ENCODE measurements around the gene ACCSL. TPM values are rescaled to one million over a fixed set of nuclear protein-coding genes. Genes with fewer than 3 reads are reported as not detected.

Gene ACCSL
- polyA plus RNA-seq (ENCODE audit: insufficient read length), result not detected
- long read RNA-seq, donor 1, result 0 reads
- long read RNA-seq, donor 2, result 0 reads
- long read RNA-seq, donor 3, result 0 reads
- long read RNA-seq, donor 4, result 0 reads
- long read RNA-seq, donor 5, result 0 reads
- long read RNA-seq, donor 6, result 0 reads
- long read RNA-seq, donor 7, result 0 reads
- long read RNA-seq, donor 8, result 0 reads

- no peak for DNase-seq
These were observed at the start of gene ACCSL for GRCh38 chr11:44047931-44048431. Gene ACCSL, plus strand, starts transcription at chr11:44047981. Its CDS starts 56 bp downstream, at chr11:44048037.

DNA sequence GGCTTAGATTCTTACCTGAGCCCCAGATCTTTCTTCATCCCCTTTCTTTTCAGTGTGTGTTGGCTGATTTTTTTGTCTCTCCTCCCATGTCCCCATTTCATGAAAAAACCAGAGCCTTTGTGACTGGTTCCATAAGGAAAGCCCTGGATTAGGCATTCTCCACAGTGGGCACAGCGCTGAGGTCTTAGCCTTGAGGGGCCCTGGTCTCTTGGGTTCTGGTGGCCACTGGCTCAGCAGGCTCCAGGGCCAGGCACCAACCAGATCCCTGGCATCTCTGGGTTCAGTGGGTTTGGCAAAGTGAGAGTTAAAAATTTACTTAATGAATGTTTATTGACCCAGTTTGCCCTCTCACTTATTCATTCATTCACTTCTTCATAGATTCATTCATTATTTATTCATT, 49.5 kb upstream of the ACCSL start:
- no peak for DNase-seq

GRCh38 chr11:44000731-44001130, 47.0 kb upstream of the ACCSL start:
- no peak for DNase-seq

- no peak for DNase-seq
These were observed 45.3 kb upstream of the ACCSL start for GRCh38 chr11:44002191-44003093.

DNA sequence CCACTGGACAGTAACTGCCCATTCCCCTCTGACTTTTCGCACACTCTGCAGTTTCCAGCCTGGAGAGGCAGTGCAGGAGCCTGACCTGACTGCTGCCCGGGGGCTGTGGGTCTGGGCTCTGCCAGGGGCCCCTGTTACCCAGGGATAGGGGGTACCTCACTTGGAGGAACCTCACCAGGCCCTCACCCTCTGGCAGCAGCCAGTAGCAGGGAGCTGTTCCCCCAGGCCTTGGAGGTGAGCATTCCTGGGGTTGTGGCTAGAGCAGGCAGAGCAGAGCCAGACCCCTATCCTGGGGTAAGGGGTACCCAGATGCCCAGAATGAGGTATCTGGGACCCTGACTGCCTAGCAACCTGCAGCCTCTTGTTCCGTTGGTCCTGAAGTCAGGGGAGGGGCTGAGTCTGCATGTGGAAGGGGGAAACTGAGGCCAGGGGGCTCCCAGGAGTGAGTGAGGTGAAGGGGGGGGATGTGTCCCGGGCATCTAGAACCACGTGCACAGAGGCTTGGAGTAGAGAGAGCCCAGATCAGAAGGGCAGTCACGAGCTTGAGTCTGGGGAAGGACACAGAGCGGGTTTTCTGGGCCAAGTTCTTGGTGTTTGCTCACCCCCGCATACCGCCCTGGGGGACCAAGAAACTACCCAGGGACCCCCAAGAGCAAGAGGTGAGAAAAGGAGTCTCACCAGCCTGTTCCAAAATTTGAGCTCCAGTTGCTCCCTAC, 43.9 kb upstream of the ACCSL start:
- no peak for DNase-seq

GRCh38 chr11:44004452-44005062, 43.2 kb upstream of the ACCSL start:
- no peak for DNase-seq

DNA sequence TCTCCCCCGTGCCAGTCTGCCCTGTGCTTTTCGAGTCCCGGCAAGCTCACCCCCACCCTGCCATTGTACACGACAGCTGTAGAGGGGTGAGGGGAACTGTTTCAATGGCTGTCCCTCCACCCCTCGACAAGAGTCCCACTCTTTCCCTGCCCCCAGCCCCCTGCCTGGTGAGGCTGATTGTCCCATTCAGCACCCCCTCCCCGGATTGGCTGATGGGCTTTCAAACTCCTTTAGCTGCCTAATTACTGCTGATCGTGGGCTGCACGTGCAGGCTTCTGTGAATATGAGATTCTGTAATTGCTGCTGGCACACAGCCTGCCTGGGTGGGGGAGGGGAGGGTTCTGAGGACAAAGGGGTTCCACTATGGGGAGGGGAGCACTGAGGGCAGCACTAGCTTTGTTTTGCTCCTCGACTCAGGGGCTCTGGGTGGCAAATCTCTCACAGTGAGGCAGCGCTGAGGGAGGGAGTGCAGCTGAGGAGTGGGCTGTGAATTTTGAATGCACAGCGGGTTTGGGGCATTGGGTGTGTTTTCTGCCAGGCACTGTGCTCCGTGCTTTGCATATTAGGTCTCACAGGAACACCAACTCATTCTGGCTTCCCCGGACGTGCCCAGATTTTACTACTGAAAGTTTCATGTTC, 42.6 kb upstream of the ACCSL start:
- DNase-seq, result no peak

DNA sequence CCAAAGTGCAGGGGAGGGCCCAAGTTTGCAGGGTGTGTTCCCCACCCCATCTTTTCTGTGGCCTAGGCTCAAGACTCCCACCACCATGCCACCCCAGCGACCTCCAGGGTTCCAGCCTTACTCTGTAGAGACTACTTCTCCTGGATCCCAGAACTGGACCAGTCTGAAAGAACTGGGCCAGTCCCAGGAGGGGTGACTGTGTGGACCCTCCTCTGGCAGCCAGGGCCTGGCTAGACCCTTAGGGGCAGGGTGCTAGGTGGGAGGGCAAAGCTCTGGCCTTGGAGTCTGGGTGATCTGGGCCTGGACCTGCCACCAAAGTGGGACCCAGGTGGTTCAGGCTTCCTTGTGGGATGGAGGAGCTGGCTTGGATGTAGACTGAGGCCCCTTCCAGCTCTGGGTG, 41.8 kb upstream of the ACCSL start:
- DNase-seq, result no peak

GRCh38 chr11:44006917-44007361, 40.8 kb upstream of the ACCSL start:
- DNase-seq, result no peak

DNA sequence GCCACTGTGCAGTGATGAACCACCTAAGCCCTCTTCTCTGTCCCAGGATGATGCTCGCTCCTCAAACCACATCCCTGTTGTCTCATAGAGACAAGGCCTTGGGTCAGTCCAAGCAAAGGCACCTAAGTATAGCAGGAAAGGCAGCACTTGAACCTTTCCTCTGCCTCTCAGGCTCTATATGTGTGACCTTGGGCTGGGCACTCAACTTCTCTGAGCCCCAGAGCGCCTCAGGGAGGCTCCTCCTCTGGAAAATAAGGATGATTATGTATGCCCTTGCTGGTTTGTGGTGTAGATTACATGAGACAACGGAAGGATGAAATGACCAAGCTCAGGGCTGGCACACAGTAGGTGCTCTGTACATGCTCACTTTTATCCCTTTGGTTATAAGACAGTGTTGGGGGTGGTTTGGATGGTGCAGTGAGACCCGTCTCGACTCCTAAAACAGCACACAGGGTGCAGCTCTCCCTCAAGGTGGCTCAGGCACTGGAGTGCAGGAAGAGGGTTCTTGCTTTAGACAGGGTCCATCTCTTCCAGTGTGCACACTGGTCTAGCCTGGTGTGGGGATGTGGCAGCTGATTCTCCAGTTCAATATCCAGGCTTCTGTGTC, 40.2 kb upstream of the ACCSL start:
- no peak for DNase-seq

GRCh38 chr11:44008088-44008501, 39.7 kb upstream of the ACCSL start:
- no peak for DNase-seq

DNA sequence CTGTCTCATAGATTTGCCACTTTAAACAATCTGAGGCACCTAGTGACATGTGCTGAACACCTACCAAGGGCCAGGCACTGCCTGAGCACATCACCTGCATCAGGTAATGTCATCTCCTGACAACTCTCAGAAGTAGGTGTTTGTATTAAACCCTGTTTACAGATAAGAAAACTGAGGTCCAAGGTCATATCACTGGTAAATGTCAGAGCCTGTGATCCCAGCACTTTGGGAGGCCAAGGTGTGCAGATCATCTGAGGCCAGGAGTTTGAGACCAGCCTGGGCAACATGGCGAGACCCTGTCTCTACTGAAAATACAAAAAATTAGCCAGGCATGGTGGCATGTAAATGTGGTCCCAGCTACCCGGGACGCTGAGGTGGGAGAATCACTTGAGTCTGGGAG, 39.1 kb upstream of the ACCSL start:
- no peak for DNase-seq

DNA sequence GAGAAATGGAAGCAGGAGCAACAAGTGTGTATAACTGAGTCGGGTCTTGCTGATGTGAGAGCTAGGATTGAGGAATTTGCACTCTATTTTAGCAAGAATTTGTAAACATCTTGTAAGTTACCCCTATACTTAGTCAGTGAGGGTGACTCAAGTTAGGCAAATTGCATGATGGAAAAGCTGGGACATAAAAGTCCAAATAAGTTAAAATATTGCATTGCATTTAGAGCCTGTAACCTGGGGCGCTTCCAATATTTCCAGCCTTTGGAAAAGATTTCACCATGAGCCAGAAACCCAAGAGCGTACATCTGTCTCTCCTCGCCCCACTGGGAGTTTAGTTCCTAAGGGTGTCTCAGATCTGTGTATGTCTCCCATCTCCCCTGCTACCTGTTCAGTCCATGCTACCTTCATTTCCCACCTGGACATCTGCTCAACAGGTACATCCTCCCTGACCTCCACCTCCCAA, 37.0 kb upstream of the ACCSL start:
- no peak for DNase-seq

- no peak for DNase-seq
These were observed 36.0 kb upstream of the ACCSL start for GRCh38 chr11:44011797-44012196.

DNA sequence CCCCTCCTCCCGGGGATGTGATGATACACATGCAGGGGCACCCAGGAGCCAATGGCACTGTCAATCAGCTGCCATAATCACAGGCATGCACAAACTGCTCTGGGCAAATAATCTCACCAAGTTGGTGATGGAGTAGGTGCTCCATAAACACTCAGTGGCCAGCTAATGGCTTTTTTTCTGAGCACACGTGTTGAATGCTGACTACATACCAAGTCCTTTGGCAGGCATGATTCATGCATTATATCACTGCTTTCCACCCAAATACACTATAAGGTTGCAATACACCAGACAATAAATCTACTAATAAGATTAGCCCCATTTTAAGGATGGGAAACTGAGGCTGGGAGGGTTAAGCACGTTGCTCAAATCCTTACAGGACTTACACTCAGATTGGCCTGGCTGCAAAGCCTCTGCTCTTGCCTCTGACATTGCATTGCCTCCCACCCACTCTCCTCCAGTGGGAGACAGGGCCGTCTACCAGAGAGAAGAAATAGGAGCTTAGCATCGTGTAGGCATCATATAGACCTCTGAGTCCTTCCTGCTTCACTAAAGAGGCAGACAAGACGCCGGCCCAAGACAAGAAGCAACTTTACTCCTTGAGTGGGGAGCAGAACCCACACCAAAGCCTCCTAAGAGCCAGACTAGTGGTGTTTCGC, 32.7 kb upstream of the ACCSL start:
- no peak for DNase-seq

GRCh38 chr11:44015624-44016007, 32.2 kb upstream of the ACCSL start:
- no peak for DNase-seq

DNA sequence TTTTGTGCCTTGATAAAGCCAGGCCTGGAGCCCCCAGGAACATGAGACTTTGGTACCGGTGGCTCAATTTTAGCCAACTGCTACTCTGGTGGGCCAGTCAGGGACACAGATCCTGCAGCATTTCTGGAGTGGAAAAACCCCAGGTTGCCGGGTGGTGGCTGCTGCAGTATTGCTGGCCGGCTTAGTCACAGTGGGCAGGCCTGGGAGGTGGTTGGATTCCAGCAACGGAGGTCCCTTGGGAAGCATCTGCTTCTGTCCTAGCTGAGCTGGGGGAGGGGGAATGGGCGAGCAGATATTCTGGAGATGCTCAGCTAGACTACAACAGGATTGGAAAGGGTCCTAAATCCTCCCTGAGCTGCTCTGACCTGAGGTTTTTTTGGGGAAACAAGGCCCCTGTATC, 31.6 kb upstream of the ACCSL start:
- no peak for DNase-seq

- no peak for DNase-seq
These were observed 31.0 kb upstream of the ACCSL start for GRCh38 chr11:44016546-44017442.

GRCh38 chr11:44017443-44018126, 30.2 kb upstream of the ACCSL start:
- DNase-seq, result no peak
